SJSA1 (cell line): Measurements from ENCODE around the gene SUSD4. TPM values are rescaled to one million over a fixed set of nuclear protein-coding genes. Genes with fewer than 3 reads are reported as not detected.
A peak's percentile ranks its signal among the peaks of the same experiment; 100 is the strongest.
"Not testable (repeated sequence)": the region's sequence is repeated elsewhere in the genome, so short reads cannot be mapped to it uniquely, and the experiment has no call there.

Experiments
- DNase-seq, 2 experiments: peaks; one replicate each; pipeline ENCODE4 v3.0.0-alpha.2; 2015 to 2020; ENCODE audit warnings: low spot score in 2 of 2, low read depth in 1 of 2
- H3K27ac ChIP-seq: fragments of 250-450 bp; sonication (Bioruptor Pico); 2 replicates; pipeline ENCODE4 v1.5.1; 2020; ENCODE audit warnings: mild to moderate bottlenecking, moderate library complexity
- H3K27me3 ChIP-seq: fragments of 250-450 bp; sonication (Bioruptor Pico); replicated peaks from 2 replicates; pipeline ENCODE4 v1.5.1; 2020; ENCODE audit warnings: mild to moderate bottlenecking, moderate library complexity
- H3K36me3 ChIP-seq: fragments of 250-450 bp; sonication (Bioruptor Pico); 2 replicates; pipeline ENCODE4 v1.5.1; 2020; ENCODE audit warnings: mild to moderate bottlenecking
- H3K4me1 ChIP-seq: fragments of 250-450 bp; sonication (Bioruptor Pico); replicated peaks from 2 replicates; pipeline ENCODE4 v1.6.1; 2021; ENCODE audit warnings: mild to moderate bottlenecking
- H3K4me3 ChIP-seq: fragments of 250-450 bp; sonication (Bioruptor Pico); 2 replicates; pipeline ENCODE4 v1.5.1; 2020; ENCODE audit warnings: mild to moderate bottlenecking
- H3K9me3 ChIP-seq: fragments of 250-450 bp; sonication (Bioruptor Pico); replicated peaks from 2 replicates; pipeline ENCODE4 v1.5.1; 2020; ENCODE audit warnings: mild to moderate bottlenecking
- total RNA-seq: library from RNA; depleted of rRNA; stranded (reverse); fragments of >200 nt; shearing (Covaris generic); gene quantifications from 2 replicates; pipeline ENCODE4 v1.2.3, GENCODE V29; 2014; rRNA removed

Gene SUSD4, protein sequence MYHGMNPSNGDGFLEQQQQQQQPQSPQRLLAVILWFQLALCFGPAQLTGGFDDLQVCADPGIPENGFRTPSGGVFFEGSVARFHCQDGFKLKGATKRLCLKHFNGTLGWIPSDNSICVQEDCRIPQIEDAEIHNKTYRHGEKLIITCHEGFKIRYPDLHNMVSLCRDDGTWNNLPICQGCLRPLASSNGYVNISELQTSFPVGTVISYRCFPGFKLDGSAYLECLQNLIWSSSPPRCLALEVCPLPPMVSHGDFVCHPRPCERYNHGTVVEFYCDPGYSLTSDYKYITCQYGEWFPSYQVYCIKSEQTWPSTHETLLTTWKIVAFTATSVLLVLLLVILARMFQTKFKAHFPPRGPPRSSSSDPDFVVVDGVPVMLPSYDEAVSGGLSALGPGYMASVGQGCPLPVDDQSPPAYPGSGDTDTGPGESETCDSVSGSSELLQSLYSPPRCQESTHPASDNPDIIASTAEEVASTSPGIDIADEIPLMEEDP
- total RNA-seq = 0.03 and 0.74 TPM in 2 replicates

DNA sequence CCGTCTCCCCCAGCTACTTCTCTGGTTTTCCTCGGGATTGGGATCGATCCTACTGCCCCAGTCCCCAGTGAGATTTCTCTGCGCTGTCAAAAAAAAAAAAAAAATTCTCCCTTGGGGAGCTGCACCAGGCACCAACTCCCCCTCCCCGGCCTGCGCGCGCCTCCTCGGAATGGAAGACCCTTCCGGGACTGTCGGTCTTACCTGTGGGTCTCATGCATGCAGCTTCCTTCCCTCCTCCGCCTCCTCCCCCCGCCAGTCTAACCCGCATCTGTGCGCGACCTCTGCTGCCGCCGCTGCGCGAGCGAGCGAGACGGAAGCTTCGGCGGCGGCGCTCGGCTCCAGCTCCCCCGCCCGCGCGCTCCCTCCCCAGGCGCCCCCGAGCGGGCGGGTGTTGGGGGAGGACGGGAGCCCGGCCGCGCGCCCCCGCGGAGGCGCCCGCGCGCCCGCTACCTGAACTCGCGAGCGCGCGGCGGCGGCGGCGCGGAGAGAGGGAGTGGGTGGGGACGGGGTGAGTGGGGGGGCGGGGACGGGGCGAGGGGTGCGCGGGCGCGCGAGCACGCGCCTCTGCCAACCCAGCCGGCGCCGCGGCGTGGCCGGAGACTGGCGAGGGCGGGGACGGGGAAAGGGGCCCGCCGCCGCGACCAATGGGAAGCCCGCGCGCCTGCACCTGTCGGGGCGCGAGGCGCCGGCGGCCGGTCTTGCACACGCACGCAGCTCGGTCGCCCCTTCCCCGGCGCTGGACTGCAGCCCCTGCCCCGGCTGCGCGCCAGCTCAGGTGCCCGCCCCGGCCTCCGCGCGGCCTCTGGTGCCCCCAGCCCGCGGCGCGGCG is at the start of gene SUSD4:
TSS of gene SUSD4 (minus strand) at position 321 of the 829 bp plus-strand sequence. CDS start 751 bp downstream, outside the sequence.
- peak within 1 kb of the TSS; percentile 28 for H3K4me3 ChIP-seq
- peaks cover 63% of the 10 kb centered on the region for H3K27me3 ChIP-seq
- H3K4me1 ChIP-seq = peaks cover 16% of the 10 kb centered on the region
- DNase-seq = peak in 1 of 2 experiments; percentile 16
- H3K9me3 ChIP-seq = no peaks in the 10 kb centered on the region
- no peaks in the 10 kb centered on the region for H3K36me3 ChIP-seq
- no peak within 1 kb of the TSS for H3K27ac ChIP-seq

GRCh38 chr1:223413216-223413615 is 49.2 kb upstream of the SUSD4 start:
- no peak overlapping the region for H3K27ac ChIP-seq

GRCh38 chr1:223411710-223412109 is 47.7 kb upstream of the SUSD4 start:
- H3K4me3 ChIP-seq = no peak overlapping the region

More at GRCh38 chr1:223413216-223413615, 49.2 kb upstream of the SUSD4 start:
- Histone ChIP-seq H3K36me3 (no peaks in the 10 kb centered on the region), H3K9me3 (no peaks in the 10 kb centered on the region), H3K4me1 (peaks cover 15% of the 10 kb centered on the region), H3K4me3 (no peak overlapping the region), H3K27me3 (no peaks in the 10 kb centered on the region)
- no peak for DNase-seq

DNA sequence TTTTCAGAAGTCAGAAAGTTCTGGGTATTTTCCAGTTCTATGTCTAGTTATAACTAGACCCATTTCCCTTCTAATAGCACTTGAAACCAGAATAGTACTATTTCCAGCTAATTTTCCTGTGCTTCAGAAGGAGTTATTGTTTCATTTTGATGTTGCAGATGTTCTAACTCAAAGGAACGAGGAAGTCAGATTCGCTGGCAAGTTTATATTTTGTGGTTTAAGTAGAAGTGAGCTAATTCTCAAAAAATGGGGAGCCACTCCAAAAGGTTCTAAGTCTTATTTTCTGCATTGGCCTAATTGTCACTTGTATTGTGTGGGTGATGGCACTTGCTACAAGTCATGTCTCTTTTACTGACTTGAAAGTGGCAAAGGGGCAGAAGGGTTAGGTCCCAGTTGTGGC is 47.3 kb upstream of the SUSD4 start:
- Histone ChIP-seq H3K9me3 (no peaks in the 10 kb centered on the region), H3K4me1 (peaks cover 15% of the 10 kb centered on the region), H3K4me3 (no peak overlapping the region), H3K27me3 (no peaks in the 10 kb centered on the region), H3K36me3 (no peaks in the 10 kb centered on the region), H3K27ac (0 out of 2 replicates have a peak overlapping the region, but pooled peaks have one; percentile 4)
- peak in 1 of 2 experiments; percentile 52 for DNase-seq

More at GRCh38 chr1:223411710-223412109, 47.7 kb upstream of the SUSD4 start:
- Histone ChIP-seq H3K36me3 (no peaks in the 10 kb centered on the region), H3K27me3 (no peaks in the 10 kb centered on the region), H3K9me3 (no peaks in the 10 kb centered on the region), H3K4me1 (peaks cover 15% of the 10 kb centered on the region), H3K27ac (no peak overlapping the region)
- no peak for DNase-seq

GRCh38 chr1:223410036-223410435 is 46.1 kb upstream of the SUSD4 start:
- DNase-seq = no peak
- H3K4me3 ChIP-seq = no peak overlapping the region
- H3K27ac ChIP-seq = no peak overlapping the region
- H3K36me3 ChIP-seq = no peaks in the 10 kb centered on the region
- H3K9me3 ChIP-seq = no peaks in the 10 kb centered on the region
- peaks cover 15% of the 10 kb centered on the region for H3K4me1 ChIP-seq
- no peaks in the 10 kb centered on the region for H3K27me3 ChIP-seq

DNA sequence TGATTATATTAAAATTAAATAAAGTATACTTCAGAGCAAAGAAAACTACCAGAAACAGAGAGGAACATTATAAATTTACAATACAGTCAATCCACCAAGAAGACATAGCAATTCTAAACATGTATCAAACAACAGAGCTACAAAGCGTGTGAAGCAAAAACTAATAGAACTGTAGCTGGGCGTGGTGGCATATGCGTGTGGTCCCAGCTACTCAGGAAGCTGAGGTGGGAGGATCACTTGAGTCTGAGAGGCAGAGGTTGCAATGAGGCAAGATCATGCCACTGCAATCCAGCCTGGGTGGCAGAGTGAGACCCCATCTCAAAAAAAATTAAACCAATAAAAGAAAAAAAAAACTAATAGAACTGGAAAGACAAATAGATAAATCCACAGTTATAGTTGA is 41.5 kb upstream of the SUSD4 start:
- Histone ChIP-seq H3K27ac (no peak overlapping the region), H3K27me3 (no peaks in the 10 kb centered on the region), H3K4me3 (no peak overlapping the region), H3K4me1 (peaks cover 17% of the 10 kb centered on the region), H3K36me3 (no peaks in the 10 kb centered on the region), H3K9me3 (no peaks in the 10 kb centered on the region)
- DNase-seq = no peak

GRCh38 chr1:223403184-223403815 is 39.3 kb upstream of the SUSD4 start:
- no peak overlapping the region for H3K27ac ChIP-seq
- no peak for DNase-seq
- H3K36me3 ChIP-seq = no peaks in the 10 kb centered on the region
- no peak overlapping the region for H3K4me3 ChIP-seq
- no peaks in the 10 kb centered on the region for H3K9me3 ChIP-seq
- no peaks in the 10 kb centered on the region for H3K27me3 ChIP-seq
- H3K4me1 ChIP-seq = peaks cover 15% of the 10 kb centered on the region

DNA sequence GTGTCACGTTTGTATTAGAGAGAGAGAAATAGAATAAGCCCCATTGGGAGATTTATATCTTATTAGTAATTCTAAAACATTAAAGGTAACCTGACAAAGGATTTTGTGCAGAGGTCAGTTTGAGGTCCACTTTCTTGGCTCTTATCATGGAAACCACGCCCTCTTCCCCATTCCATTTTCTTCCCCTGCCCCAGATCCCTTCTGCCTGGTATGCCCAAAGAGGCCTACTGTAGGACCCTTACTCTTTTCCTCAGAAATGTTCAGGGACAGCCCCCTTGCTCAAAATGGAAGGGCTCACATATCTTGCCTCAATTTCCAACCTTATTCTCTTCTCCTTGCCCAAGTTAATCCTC is 38.8 kb upstream of the SUSD4 start:
- H3K4me3 ChIP-seq = no peak overlapping the region

GRCh38 chr1:223401873-223402789 is 38.2 kb upstream of the SUSD4 start:
- peak in 1 of 2 experiments; percentile 53 for DNase-seq
- Histone ChIP-seq H3K4me3 (no peak overlapping the region), H3K36me3 (no peaks in the 10 kb centered on the region), H3K9me3 (no peaks in the 10 kb centered on the region), H3K27ac (peak overlapping the region; percentile 38; the same call in 1 of the 2 replicates), H3K27me3 (no peaks in the 10 kb centered on the region), H3K4me1 (peaks cover 15% of the 10 kb centered on the region)

More for the DNA sequence above, 38.8 kb upstream of the SUSD4 start:
- Histone ChIP-seq H3K9me3 (no peaks in the 10 kb centered on the region), H3K36me3 (no peaks in the 10 kb centered on the region), H3K27ac (no peak overlapping the region), H3K4me1 (peaks cover 15% of the 10 kb centered on the region), H3K27me3 (no peaks in the 10 kb centered on the region)
- no peak for DNase-seq

GRCh38 chr1:223399393-223399792 is 35.4 kb upstream of the SUSD4 start:
- not testable (repeated sequence) for H3K4me3 ChIP-seq, H3K27me3 ChIP-seq, H3K9me3 ChIP-seq, H3K27ac ChIP-seq, DNase-seq, H3K36me3 ChIP-seq
- H3K4me1 ChIP-seq = peaks cover 15% of the 10 kb centered on the region

DNA sequence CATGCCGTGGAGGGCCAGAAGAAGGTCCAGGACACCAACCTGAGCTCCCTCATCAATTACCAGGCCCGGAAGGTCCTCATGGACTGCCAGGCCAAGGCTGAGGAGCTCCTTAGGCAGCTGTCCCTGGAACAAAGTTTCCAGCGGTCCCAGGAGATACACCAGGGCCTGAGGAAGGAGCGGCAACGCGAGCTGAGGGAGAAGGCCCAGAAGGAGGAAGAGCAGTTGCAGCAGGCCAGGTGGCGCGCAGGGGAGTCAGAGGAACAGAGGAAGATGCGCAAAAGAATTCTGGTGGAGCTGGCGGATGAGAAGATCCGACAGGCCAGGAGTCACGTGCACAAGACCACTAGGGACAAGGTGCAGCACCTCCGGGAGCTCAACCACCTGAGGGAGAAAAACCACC is 30.7 kb upstream of the SUSD4 start:
- H3K9me3 ChIP-seq = 0 out of 2 replicates have a peak, but pooled peaks cover 3% of the 10 kb centered on the region
- no peaks in the 10 kb centered on the region for H3K36me3 ChIP-seq
- H3K4me1 ChIP-seq = peaks cover 6% of the 10 kb centered on the region
- H3K4me3 ChIP-seq = no peak overlapping the region
- no peak for DNase-seq
- no peak overlapping the region for H3K27ac ChIP-seq
- H3K27me3 ChIP-seq = peaks cover 10% of the 10 kb centered on the region

DNA sequence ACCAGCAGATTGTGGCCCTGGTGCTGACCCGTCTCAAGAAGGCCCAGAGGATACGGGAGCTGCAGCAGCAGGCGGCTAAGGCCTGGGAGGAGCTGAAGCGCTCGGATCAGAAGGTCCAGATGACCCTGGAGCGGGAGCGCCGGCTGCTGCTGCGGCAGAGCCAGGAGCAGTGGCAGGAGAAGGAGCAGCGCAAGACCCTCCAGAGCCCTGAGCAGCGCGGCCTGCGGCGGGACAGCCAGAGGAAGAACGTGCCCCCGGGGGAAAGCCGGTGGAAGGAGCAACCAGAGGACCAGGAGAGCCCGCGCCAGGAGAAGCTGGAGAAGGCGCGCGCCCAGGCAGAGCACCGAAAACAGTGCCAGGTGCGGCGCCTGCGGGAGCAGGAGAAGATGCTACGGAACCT is 30.3 kb upstream of the SUSD4 start:
- 0 out of 2 replicates have a peak, but pooled peaks cover 3% of the 10 kb centered on the region for H3K9me3 ChIP-seq
- no peak for DNase-seq
- peaks cover 10% of the 10 kb centered on the region for H3K27me3 ChIP-seq
- H3K36me3 ChIP-seq = no peaks in the 10 kb centered on the region
- peaks cover 6% of the 10 kb centered on the region for H3K4me1 ChIP-seq
- H3K4me3 ChIP-seq = no peak overlapping the region
- H3K27ac ChIP-seq = no peak overlapping the region
